ENCODE measurements around the gene GAN. TPM values are rescaled to one million over a fixed set of nuclear protein-coding genes. Genes with fewer than 3 reads are reported as not detected.

Gene GAN
- total and polyA plus RNA-seq, 9 of the 15 experiments (the other 6 are each of a cell fraction or from before 2014, with no cell fraction given), result 0.83 to 15.1 (median 5.2) TPM

DNA sequence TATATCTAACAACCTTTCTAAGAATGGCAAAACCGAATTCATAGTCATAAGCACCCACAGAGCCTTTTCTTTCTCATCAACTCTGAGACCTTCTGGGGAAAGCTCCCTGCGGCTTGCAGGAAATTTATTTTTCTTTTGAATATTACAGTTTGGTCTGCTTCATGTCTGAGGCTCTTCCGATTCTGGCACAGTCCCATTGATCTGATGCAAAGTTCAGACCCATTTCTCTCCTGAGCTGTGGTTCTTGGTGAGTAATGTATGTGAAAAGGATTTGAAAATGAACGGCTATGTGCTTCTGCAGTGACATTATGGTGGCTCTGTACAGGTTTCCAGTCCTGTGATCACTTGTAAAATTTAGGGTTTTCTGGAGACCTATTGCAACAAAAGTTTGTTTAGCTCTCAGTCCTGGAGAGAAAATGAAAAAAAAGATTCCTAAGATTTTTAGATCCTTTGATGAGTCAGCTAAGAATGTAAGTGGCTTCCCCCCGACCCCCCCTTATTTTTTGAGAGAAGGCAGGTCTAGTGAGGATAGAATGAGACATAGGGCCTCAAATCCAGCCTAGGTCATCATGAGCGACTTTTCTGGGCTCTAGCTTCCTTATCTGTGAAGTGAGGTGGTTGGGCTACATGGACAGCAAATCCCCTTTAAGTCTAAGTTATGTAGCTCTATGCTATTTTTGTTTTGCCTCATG lies 4.6 kb downstream of the GAN start (continued):
- TF ChIP-seq, protein P1, sequence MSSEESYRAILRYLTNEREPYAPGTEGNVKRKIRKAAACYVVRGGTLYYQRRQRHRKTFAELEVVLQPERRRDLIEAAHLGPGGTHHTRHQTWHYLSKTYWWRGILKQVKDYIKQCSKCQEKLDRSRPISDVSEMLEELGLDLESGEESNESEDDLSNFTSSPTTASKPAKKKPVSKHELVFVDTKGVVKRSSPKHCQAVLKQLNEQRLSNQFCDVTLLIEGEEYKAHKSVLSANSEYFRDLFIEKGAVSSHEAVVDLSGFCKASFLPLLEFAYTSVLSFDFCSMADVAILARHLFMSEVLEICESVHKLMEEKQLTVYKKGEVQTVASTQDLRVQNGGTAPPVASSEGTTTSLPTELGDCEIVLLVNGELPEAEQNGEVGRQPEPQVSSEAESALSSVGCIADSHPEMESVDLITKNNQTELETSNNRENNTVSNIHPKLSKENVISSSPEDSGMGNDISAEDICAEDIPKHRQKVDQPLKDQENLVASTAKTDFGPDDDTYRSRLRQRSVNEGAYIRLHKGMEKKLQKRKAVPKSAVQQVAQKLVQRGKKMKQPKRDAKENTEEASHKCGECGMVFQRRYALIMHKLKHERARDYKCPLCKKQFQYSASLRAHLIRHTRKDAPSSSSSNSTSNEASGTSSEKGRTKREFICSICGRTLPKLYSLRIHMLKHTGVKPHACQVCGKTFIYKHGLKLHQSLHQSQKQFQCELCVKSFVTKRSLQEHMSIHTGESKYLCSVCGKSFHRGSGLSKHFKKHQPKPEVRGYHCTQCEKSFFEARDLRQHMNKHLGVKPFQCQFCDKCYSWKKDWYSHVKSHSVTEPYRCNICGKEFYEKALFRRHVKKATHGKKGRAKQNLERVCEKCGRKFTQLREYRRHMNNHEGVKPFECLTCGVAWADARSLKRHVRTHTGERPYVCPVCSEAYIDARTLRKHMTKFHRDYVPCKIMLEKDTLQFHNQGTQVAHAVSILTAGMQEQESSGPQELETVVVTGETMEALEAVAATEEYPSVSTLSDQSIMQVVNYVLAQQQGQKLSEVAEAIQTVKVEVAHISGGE (CRISPR knock-in tag; IDR thresholded peaks at IDR 0.05), result no peak
- no peak for TF ChIP-seq ZC3H4 (CRISPR knock-in tag; IDR thresholded peaks at IDR 0.05; ENCODE audit: borderline replicate concordance)
- no peak for TF ChIP-seq SREBF2 (CRISPR knock-in tag; IDR thresholded peaks at IDR 0.05)
- no peak for TF ChIP-seq PTRF (tag; IDR thresholded peaks at IDR 0.05)
- TF ChIP-seq, protein P2, sequence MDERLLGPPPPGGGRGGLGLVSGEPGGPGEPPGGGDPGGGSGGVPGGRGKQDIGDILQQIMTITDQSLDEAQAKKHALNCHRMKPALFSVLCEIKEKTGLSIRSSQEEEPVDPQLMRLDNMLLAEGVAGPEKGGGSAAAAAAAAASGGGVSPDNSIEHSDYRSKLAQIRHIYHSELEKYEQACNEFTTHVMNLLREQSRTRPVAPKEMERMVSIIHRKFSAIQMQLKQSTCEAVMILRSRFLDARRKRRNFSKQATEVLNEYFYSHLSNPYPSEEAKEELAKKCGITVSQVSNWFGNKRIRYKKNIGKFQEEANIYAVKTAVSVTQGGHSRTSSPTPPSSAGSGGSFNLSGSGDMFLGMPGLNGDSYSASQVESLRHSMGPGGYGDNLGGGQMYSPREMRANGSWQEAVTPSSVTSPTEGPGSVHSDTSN (CRISPR knock-in tag; IDR thresholded peaks at IDR 0.05; ENCODE audit: low read depth), result no peak
- TF ChIP-seq, protein P2 (tag; conservative IDR thresholded peaks at IDR 0.05; ENCODE audit: low read depth), result no peak
- no peak for TF ChIP-seq DIDO1 (tag; IDR thresholded peaks at IDR 0.05; ENCODE audit: low read depth)
- TF ChIP-seq, protein P3, sequence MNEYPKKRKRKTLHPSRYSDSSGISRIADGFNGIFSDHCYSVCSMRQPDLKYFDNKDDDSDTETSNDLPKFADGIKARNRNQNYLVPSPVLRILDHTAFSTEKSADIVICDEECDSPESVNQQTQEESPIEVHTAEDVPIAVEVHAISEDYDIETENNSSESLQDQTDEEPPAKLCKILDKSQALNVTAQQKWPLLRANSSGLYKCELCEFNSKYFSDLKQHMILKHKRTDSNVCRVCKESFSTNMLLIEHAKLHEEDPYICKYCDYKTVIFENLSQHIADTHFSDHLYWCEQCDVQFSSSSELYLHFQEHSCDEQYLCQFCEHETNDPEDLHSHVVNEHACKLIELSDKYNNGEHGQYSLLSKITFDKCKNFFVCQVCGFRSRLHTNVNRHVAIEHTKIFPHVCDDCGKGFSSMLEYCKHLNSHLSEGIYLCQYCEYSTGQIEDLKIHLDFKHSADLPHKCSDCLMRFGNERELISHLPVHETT (CRISPR knock-in tag; conservative IDR thresholded peaks at IDR 0.05 in 1 of 2, IDR thresholded peaks at IDR 0.05 in 1 of 2), result no peak
- no peak for TF ChIP-seq NFXL1 (CRISPR knock-in tag; IDR thresholded peaks at IDR 0.05)
- no peak for TF ChIP-seq PURB (CRISPR knock-in tag; IDR thresholded peaks at IDR 0.05; ENCODE audit: low read depth)
- TF ChIP-seq SNIP1 (IDR thresholded peaks at IDR 0.05; ENCODE audit: low read depth), result no peak
- no peak for TF ChIP-seq ZNF324 (CRISPR knock-in tag; IDR thresholded peaks at IDR 0.05)
- no peak for TF ChIP-seq ZNF584 (CRISPR knock-in tag; IDR thresholded peaks at IDR 0.05; ENCODE audit: low read depth)
- no peak for TF ChIP-seq ZNF12 (CRISPR knock-in tag; IDR thresholded peaks at IDR 0.05)
- no peak for TF ChIP-seq COPS2 (conservative IDR thresholded peaks at IDR 0.05)
- 0 out of 2 replicates have a peak, but pooled peaks have one; percentile 18 for TF ChIP-seq LEF1 (IDR thresholded peaks at IDR 0.05)
- TF ChIP-seq SRSF7 (optimal IDR thresholded peaks at IDR 0.05; ENCODE audit: low read depth, low read length), result no peak
- TF ChIP-seq CBX5 (IDR thresholded peaks at IDR 0.05; ENCODE audit: borderline replicate concordance, low read depth), result no peak
- TF ChIP-seq NRF1 (conservative IDR thresholded peaks at IDR 0.05 in 1 of 2, IDR thresholded peaks at IDR 0.05 in 1 of 2), result no peak
